Stimulated activated CD4-positive, alpha-beta T cell treated with anti-CD3 and anti-CD28 coated beads, Interleukin-4, amount 100 ng/mL, for 24 hours (primary cell): ENCODE results near the gene TNS1.

ENCODE experiments used
- DNase-seq: peaks from one replicate; pipeline ENCODE4 v3.0.0-alpha.2; 2020

Gene TNS1

GRCh38 chr2:217928324-217929181 is 74.2 kb downstream of the TNS1 start:
- DNase-seq, result no peak

- no peak for DNase-seq
These were observed 75.0 kb downstream of the TNS1 start for GRCh38 chr2:217927601-217928323.

GRCh38 chr2:217926801-217927200 is 76.0 kb downstream of the TNS1 start:
- DNase-seq, result no peak

DNA sequence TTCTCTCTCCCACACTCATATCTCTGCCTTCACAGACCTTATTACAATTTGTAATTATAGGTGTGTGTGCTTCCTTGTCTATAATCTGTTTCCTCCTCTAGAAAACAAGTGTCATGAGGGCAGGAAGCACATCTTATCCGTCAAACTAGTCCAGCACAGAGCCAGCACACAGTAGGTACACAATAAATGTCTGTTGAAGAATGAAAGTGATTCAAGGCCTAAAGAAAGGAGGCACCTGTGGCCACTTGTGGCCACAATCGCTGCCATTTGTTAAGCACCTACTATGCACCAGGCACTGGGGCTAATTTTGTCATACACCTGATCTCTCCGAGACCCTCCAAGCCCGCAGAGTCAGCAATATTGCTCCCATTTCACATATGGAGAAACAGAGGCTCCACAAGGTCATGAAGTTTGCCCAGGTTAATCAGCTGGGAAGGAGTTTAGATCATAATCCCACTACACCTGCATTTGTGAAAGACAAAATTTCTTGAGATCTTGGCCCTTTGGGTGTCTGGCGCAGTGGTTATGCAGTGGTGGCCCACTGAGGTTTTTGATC is 78.4 kb downstream of the TNS1 start:
- no peak for DNase-seq

DNA sequence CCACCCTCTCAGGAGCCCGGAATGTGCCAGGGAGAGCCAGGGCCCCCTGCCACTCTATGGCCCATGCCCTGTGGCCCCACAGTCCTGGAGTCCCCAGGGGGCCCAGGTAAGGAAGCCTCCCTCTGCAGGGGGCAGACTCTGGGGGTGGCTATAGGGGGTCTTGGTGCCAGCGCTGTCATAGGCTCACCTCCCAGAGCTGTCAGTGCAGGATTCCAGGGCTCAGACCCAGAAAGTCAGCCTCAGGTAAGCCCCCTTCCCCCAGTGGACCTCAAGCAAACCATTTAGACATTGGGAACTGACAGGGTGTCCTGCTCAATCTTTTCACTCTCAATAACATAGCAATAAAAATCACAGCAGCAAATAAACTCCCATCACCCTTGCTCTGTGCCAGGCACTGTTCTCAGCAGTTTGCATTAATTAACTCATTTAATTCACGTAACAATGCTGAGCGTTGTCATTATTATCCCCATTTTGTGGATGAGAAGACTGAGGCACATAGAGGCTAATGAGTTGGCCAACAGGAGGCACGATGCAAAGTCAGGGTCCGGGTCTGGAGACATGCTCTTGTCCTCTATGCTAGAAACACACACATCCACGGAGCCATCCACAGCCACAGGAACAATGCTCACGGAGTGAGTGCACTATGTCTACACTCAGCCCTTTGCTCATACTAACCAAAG is 79.6 kb downstream of the TNS1 start:
- no peak for DNase-seq

DNA sequence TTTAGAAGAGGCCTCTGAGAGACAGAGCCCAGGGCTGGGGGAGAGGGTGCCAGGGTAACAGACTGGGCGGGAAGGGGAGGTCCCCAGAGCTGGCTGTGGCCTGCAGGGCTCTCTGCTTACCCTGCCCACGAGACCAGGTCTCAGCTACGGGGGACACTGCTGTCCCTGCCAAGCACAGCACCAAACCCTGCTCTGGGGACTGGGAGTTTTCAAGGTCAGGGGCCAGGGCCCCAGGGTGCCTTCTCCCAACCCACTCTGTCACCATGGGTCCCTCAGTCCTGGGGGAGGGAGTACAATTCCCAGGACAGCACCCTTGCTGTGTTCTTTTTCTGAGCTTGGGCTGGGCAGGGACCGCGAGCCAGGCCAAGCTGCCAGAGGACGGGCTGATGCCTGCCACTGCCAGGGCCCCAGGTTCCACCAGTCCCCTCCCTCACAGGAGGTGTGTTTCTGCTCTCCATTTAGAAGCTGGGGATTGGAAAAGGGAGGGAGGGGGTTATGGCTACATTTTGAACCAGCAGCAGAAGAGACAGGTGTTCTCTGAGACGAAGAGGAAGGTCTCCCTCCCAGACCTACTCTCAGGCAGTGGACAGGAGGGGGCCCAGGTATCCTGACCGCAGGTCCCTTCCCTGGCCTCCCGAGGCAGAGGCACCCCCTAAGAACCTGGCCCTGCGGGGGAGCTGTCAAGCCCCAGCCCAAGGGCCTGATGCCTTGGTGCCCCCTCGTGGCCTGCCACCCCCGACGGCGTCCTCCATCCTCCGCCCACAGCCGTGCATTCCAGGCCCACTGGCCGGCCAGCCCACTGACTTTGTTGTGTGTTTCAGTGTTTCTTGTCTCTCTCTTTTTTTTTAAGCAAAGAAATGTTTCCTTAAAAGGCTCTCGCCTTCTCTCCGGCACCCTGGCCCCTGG is 80.4 kb downstream of the TNS1 start:
- no peak for DNase-seq

- DNase-seq, result no peak
These were observed 81.8 kb downstream of the TNS1 start for GRCh38 chr2:217920879-217921603.

DNA sequence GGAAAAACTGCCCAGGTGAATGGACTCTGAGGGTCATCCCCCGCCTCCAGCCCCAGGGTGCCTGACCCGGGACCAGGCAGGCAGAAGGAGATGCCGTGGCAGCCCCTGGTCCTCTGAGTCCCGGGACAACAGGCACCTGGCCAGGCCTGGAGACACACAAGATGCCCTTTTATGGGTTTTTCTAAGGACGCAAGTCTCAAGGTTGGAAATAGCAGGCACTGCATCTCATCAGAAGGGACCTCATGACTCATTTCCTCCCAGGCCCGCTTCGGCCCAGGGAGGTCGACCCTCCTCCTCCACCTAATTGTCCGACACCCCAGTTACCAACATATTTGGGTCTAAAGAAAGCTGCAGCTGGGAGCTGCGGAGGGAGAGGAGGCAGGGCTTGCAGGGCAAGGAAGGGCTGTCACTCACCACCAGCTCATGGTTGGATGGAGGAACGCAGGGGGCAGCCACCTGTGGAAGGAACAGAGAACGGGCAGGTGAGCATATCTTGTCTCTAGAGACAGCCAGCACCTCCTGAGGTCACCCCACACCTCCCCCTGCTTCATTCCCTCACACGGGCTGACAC is 82.9 kb downstream of the TNS1 start:
- DNase-seq, result no peak

DNA sequence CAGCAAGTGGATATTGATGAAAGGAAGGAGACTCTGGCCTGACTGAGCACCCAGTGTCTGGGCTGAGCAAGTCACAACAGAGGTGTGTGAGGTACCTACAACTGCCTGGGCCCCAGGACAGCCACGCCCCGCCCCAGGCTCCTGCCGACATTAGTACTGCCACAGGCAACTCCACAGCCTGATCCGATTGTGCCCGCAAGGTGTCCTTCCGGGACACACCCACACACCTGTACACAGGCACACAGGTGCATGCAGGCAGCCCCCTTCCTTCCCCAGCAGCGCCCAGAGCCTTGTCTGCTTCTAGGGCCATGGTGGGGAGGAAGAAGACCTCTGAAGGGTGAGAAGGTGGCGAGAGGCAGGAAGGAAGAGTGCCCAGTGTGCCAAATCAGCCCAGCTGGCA is 83.6 kb downstream of the TNS1 start:
- DNase-seq, result no peak

GRCh38 chr2:217918308-217919024 is 84.3 kb downstream of the TNS1 start:
- DNase-seq, result no peak

GRCh38 chr2:217916504-217917254 is 86.1 kb downstream of the TNS1 start:
- no peak for DNase-seq

- no peak for DNase-seq
These were observed 87.1 kb downstream of the TNS1 start for GRCh38 chr2:217915706-217916105.

- no peak for DNase-seq
These were observed 87.9 kb downstream of the TNS1 start for GRCh38 chr2:217914878-217915277.

- no peak for DNase-seq
These were observed 88.7 kb downstream of the TNS1 start for GRCh38 chr2:217914078-217914477.

DNA sequence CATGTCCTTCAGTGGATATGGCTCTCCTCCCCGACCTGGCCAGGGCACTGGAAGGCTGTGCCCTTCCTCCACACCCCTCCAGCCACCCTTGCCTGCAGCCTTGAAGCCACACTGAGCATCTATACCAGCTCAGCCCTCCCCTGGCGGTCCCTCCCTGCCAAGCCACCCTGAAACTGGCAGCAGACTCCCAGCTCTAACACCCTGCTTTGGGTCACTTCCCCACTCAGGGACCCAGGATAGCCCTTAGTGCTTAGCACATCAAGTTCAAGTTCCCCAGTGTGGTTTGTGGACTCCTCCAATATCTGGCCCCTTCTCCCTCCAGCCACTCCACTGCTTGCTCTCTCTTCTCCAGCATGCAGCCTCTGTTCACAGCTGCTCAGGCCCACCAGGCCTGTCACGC is 89.4 kb downstream of the TNS1 start:
- no peak for DNase-seq

- no peak for DNase-seq
These were observed 90.4 kb downstream of the TNS1 start for GRCh38 chr2:217912098-217913024.

- no peak for DNase-seq
These were observed 91.3 kb downstream of the TNS1 start for GRCh38 chr2:217911283-217912097.

- DNase-seq, result no peak
These were observed 92.0 kb downstream of the TNS1 start for GRCh38 chr2:217910875-217911212.
